NCI-H1436 (cell line): Measurements from ENCODE around the gene ZNF408.

Source experiments
- DNase-seq: peaks from one replicate; lab custom pipeline; 2025; lab: John Stamatoyannopoulos, UW

The ZNF408 gene

DNA sequence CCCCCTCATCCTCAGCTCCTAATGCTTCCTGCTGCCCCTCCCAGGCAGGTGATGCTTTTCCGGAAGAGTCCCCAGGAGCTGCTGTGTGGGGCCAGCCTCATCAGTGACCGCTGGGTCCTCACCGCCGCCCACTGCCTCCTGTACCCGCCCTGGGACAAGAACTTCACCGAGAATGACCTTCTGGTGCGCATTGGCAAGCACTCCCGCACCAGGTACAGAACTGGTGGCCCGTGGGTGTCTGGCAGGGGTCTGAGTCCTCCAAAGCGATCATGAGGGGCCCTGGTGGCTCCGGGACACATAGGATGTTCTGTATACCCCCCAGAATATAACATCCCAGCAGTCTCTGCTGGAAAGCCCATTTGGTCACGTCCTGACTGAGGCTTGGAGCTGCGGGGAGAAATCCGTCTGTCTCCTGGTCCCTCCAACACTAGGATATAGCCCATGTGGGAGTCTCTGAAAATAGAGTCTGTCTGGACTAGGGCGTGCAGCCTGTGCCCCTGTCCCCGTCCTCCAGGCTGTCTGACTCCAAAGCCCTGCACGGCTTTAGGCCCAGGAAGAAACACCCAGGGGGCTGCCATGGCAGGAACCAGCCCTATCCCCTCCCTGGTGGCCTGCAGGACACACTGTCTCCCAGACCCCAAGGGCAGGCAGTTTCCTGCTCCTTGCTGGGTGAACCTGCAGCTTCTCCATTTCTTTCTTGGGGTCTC lies 27.3 kb downstream of the ZNF408 start:
- DNase-seq = no peak

DNA sequence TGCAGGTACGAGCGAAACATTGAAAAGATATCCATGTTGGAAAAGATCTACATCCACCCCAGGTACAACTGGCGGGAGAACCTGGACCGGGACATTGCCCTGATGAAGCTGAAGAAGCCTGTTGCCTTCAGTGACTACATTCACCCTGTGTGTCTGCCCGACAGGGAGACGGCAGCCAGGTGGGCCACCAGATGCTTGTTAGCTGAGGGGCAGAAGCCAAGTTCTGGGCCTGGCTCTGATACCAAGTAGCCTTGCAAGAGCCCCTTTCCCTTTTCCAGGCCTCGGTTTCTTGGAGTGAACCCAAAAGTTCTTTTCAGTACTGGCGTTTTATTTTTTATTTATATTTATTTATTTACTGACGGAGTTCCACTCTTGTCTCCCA lies 27.8 kb downstream of the ZNF408 start:
- no peak for DNase-seq

DNA sequence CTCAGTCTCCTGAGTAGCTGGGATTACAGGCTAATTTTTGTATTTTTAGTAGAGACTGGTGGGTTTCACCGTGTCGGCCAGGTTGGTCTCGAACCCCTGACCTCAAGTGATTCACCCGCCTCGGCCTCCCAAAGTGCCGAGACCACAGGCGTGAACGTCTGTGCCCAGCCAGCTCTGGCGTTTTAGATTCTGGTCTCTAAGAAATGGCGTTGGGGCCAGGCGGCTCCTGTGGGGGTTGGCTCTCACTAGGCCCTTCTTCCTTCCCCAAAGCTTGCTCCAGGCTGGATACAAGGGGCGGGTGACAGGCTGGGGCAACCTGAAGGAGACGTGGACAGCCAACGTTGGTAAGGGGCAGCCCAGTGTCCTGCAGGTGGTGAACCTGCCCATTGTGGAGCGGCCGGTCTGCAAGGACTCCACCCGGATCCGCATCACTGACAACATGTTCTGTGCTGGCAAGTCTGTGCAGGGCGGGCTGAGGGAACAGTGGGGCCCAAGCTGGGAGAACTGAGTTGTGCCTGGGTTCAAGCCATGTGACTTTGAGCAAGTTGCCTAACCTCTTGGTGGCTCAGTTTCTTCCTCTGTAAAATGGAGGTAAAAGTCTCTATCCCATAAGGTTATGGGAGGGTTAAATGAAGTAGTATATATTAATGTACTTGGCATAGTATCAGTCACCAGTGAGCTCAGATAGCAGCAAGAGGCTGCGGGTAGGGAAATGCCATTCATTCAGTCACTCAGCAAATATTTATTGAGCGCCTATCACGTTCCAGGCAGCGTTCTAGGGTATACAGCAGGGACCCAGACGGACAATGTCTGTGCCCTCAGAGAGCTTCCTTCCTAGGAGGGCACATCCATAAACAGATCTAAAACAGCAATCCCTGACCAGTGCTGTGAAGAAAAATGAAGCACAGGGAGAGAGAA lies 28.5 kb downstream of the ZNF408 start:
- no peak for DNase-seq

DNA sequence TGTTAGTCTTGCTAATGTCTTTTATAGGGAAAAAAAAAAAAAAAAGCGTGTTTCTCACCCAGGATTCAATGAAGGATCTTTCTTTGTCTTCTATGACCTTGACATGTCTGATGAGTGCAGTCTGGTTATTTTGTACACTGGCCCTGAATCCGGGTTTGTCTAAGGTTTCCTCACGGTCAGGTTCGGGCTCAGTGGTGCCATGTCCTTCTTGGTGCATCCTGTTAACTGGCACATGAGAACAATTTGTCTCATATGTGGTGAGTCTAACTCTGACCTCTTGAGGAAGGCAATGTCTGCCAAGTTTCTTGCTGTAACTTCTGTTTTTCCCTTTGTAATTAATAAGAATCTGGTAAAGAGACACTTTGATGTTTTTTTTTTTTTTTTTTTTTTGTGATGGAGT lies 30.7 kb downstream of the ZNF408 start:
- DNase-seq = no peak

DNA sequence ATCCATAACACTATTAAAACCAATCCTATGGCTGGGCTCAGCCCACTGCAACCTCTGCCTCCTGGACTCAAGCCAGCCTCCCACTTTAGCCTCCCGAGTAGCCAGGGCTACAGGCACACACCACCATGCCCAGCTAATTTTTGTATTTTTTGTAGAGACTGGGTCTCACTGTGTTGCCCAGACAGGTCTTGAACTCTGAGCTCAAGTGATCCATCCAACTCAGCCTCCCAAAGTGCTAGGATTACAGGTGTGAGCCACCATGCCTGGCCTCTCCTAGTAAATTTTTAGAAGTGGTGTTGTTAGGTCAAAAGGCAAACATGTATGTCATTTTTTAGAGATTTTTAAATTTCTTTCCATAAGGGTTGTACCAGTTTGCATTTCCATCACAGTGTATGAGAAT lies 32.4 kb downstream of the ZNF408 start:
- no peak for DNase-seq

DNA sequence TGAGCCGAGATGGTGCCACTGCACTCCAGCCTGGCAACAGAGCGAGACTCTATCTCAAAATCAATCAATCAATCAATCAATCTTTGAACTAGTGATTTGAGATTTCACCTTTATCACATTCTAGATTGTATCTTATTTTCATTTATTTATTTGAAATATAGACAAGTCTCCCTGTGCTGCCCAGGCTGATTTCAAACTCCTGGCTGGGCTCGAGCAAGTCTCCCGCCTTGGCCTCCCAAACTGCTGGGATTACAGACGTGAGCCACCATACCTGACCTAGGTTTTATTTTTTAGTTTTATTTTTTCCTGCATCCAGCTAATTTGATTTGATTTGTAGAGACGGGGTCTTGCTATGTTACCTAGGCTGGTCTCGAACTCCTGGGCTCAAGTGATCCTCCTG lies 35.3 kb downstream of the ZNF408 start:
- DNase-seq = no peak

DNA sequence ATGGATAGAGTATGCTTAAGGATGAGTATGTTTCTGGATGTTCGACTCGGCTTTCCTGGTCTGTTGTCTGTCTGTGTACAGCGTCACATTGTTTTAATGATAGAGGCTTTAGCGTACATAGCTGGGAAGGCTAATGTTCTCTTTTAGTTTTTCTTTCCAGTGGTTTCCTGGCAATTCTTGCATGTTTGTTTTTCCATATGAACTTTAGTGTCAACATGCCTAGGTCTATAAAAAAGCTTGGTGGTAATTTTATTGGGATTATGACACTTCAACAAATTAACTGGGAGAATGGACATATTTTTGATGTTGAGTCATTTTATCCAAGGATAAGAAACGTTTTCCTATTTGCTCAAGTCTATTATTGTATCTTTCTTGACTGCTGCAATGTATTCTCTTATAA lies 35.8 kb downstream of the ZNF408 start:
- DNase-seq = no peak

DNA sequence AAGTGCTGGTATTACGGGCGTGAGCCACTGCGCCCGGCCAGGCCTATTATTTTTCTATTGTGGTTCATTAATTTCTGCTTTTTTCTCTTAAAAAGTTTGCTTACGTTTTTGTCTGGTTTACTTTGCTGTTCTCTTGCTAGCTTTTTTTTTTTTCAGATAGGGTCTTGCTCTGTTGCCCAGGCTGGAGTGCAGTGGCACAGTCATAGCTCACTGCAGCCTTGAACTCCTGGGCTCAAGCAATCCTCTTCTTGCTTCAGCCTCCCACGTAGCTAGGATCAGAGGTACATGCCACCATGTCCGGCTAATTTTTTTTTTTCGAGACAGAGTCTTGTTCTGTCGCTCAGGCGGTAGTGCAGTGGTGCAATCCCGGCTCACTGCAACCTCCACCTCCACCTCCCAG lies 36.9 kb downstream of the ZNF408 start:
- no peak for DNase-seq

DNA sequence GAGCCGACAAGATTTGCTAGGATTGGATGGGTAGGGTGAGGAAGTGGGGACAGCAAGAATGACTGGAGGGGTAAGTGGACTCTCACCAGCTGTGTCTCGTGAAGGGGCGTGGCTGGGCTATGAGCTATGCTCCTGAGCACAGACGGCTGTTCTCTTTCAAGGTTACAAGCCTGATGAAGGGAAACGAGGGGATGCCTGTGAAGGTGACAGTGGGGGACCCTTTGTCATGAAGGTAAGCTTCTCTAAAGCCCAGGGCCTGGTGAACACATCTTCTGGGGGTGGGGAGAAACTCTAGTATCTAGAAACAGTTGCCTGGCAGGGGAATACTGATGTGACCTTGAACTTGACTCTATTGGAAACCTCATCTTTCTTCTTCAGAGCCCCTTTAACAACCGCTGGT lies 38.1 kb downstream of the ZNF408 start:
- DNase-seq = no peak

DNA sequence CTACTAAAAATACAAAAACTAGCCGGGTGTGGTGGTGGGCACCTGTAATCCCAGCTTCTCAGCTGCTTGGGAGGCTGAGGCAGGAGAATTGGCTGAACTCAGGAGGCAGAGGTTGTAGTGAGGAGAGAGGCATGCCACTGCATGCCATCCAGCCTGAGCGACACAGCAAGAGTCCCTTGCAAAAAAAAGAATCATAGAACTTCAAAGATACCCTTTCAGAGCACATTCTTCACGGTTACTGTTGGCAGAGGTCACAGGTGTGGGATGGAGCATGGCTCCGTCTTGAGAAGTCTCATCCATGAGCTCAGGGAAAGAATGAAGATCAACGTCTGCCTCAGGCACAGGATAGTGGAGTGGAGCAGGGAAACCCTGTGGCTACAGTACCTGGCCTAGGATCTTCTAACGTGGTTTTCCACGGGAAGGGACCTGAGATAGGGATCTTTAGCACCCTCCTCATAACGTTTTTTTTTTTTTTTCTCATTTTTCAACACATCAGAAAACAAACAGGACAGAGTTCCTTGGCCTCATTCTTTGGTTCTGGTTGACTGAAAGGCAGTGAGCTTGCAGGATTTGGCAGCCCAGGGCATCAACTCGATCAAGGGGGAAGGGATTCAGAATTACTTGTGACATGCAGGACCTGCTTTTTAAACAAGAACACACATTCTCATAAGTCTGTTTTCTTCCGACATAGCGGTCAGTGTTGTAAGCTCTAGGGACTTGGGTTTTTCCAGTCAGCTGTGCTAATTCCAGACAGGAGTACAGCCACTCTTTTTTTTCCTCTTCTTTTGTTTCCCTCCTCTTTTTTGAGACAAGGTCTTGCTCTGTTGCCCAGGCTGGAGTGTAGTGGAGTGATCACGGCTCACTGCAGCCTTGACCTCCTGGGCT lies 41.0 kb downstream of the ZNF408 start:
- no peak for DNase-seq

DNA sequence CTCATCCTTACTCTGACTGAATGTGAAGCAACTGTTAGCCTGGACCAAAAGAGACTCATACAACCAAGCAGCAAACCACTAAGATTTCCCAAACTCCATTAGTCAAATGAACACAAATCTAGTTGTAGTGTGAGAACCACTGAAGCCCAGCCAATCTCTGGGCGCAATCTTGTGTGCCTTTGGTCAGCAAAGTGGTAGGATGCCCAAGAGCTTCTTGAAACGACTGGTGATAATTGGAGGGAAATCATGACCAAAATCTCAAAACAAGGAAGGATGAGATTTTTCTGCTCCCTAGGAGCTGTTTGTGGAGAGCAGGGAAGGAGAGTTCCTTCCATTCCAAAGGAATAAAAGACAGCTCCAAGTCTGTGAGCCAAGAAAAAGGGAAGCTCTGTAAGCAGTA lies 42.2 kb downstream of the ZNF408 start:
- no peak for DNase-seq

DNA sequence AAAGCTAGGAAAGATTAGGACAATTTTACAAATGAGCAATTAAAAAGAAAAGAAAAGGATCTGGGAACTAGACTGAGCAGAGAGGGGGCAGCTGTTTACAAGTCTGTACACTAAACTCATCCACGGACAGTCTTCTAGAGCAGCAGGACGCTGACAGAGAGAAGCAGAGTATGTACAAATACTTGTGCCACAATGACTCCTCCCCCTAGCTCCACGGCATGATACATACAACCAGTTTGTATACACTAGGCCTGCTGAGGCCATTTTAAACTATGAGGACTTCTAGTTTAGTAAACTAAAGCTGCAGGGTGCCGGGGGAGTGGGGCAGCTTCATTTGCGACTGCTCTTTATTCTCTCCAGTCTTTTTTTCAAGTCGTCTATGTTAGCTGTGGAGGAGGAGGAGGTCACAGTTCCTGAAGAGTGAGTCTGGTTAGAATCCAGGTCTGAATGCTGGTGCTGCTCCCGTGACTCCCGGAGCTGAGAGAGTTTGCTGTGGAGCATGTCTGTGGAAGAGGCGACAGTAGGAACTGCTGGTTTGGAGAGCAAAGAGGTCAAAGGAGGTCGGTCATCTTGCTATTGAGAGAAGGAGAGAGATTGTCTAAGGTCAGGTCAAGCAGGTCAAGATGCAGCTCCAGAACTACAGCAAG lies 43.0 kb downstream of the ZNF408 start:
- no peak for DNase-seq

DNA sequence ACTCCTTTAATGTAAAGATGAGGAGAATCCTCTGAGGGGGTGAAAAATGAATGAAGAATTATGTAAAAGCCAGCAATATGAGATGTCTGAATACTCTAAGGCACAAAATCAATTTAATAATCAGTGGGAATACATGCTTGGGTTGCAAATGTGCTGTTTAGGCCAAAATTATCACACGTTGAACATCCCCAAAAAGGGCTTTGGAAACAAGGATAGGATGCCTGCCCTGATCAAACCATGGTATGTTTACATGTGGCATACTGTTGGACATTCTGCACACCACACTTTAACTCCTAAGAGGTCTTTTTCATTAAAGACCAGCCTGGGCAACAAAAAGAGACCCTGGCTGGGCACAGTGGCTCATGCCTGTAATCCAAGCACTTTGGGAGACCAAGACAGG lies 44.5 kb downstream of the ZNF408 start:
- no peak for DNase-seq

DNA sequence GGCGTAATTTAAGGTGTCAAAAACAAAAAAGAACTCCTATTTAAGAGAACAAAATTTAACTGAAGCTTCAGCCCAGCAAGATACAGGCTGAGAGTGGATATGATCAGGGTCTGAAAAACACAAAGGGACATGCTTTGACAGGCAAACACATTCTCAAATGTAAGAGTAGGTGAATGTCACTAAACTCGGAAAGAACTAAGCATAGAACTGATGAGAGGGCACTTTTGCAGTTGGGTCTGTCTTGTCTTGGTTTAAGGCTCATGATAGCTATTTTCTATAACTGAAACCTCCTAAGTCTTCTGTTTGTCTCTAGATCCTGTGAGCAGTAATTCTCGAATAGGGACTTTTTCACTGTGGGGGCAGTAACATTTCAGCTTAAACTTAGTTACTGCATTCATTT lies 45.2 kb downstream of the ZNF408 start:
- DNase-seq = no peak

DNA sequence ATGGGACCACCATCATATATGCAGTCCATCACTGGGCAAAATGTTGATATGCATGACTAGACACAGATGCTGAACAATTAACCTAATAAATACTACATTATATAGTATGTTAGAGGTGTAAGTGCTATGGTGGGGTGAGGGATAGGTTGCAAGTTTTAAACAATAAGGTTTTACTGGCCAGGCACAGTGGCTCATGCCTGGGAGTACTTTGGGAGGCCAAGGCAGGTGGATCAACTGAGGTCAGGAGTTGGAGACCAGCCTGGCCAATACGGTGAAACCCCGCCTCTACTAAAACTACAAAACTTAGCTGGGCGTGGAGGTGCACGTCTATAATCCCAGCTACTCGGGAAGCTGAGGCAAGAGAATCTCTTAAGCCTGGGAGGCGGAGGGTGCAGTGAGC lies 46.3 kb downstream of the ZNF408 start:
- DNase-seq = no peak
